ENCODE measurements around the gene PRKCZ.

Gene PRKCZ

DNA sequence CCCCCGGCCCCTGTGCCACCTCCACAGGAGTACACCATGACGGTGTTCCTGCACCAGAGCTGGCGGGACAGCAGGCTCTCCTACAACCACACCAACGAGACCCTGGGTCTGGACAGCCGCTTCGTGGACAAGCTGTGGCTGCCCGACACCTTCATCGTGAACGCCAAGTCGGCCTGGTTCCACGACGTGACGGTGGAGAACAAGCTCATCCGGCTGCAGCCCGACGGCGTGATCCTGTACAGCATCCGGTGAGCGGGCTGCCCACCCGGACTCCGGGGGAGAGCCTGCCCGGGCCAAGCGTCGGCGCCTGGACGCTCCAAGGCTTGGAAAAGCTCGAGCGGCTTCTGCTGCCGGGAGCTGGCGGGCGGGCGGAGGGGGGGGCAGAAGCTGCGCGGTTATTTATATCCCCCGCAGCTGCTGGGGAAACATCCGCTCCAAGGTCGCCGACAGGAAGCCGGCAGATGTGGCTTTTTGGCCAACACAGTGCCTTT is 24.7 kb upstream of the PRKCZ start:
- DNase-seq (ENCODE audit: low read depth), result no peak

DNA sequence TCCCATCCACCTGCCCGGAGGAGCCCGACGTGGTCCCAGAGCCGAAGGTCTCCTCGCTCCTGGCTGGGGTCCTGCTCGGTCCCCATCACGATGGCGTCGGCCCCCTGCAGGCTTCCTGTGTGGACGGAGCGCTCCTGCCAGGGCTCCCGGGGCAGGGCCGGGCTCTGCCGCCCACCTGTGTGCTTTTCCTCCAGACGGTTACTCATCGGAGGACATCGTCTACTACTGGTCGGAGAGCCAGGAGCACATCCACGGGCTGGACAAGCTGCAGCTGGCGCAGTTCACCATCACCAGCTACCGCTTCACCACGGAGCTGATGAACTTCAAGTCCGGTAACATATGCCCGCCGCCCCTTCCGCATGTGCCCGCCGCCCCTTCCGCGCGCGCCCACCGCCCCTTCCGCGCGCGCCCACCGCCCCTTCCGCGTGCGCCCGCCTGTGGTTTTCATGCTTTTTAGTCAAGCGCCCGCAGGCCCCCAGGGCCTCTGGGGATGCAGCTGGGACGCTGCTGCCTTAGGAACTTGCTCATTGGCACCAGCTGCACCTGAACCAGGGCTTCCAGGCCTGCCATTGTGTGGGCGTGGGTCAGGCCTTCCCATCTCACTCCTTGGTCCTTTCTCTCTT is 22.1 kb upstream of the PRKCZ start:
- DNase-seq (ENCODE audit: low read depth), result no peak

- DNase-seq (ENCODE audit: low read depth), result no peak
These were observed 21.2 kb upstream of the PRKCZ start for GRCh38 chr1:2028870-2029560.

GRCh38 chr1:2029561-2029960 is 20.6 kb upstream of the PRKCZ start:
- no peak for DNase-seq (ENCODE audit: low read depth)

- no peak for DNase-seq (ENCODE audit: low read depth)
These were observed 19.9 kb upstream of the PRKCZ start for GRCh38 chr1:2030076-2030871.

DNA sequence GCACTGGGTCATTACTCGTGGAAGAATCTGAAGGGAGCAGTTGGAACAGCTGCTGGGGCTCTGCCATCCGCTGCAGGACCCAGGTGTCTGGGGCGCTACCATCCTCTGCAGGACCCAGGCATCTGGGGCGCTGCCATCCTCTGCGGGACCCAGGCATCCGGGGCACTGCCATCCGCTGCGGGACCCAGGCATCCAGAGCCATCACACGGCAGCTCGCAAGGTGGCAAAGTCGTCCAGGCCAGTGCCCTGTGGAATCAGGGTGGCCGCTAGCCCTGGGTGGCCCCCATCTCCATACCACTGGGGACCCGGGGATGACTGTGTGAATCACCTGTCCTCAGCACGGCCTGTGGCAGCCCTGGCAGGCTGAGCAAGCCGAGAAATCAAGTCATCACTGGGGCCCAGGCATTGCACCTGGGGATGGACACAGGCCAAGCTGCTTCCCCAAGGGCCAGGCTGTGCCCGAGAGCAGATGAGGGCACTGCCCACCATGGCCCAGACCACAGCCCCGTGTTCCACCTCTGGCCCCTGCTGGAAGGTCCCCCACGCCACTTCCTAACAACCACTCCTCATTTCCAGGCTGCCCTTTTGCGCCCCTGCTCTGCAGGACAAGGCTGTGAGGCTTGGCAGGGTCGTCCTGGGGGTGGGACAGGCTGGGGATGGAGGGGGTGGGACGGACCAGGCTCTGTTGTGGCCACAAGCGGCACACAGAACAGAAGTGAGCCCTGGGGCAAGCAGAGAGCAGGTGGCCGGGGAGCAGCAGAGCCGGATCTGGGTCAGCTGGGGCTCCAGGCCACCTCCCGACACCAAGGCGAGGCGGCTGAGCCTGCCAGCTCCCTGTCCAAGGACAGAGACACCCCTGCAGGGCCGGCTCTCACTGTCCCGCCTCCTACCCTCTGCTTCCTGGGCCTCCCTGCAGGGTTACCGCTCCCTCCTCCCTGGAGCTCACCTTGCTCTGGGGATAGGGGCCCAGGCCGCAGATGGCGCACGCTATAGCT is 18.4 kb upstream of the PRKCZ start:
- DNase-seq (ENCODE audit: low read depth), result no peak

DNA sequence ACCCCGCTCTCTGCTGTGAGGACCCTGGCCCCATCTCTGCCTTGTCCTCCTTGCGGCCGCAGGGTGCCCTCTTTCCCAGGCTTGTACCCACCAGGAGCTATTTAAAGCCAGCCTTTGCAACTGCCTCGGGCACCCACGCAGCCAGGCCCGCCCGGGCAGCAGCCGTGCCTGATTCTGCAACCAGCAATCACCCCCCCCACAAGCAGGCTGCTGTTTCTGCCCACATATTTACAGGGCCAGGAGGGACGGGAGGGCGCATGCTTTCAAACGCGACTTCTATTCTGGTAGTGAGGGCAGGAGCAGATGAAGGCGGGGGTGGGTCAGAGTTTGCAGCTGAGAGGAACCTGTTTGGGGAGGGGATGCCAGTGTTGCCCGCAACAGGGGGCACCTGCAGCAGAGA is 17.5 kb upstream of the PRKCZ start:
- DNase-seq (ENCODE audit: low read depth), result no peak

DNA sequence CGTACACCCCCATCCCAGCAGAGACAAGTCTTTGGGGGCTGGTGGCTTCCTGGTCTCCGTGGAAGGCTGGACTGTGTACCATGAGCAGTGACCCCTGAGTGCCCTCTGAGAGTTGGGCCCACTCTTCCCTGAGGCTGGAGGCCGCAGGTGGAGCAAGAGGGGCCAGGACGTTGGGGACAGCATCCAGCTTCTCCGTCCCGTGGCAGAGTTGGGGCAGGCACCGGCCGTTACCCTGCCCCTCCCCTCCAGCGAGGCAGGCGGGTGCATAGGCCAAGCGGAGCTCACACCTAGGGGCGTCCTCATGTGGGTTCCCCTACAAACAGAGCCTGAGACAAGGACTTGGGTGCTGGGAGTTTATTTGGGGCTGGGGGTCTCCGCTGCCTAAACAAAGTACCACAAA is 17.0 kb upstream of the PRKCZ start:
- DNase-seq (ENCODE audit: low read depth), result no peak

- DNase-seq (ENCODE audit: low read depth), result no peak
These were observed 13.9 kb upstream of the PRKCZ start for GRCh38 chr1:2036287-2036686.

DNA sequence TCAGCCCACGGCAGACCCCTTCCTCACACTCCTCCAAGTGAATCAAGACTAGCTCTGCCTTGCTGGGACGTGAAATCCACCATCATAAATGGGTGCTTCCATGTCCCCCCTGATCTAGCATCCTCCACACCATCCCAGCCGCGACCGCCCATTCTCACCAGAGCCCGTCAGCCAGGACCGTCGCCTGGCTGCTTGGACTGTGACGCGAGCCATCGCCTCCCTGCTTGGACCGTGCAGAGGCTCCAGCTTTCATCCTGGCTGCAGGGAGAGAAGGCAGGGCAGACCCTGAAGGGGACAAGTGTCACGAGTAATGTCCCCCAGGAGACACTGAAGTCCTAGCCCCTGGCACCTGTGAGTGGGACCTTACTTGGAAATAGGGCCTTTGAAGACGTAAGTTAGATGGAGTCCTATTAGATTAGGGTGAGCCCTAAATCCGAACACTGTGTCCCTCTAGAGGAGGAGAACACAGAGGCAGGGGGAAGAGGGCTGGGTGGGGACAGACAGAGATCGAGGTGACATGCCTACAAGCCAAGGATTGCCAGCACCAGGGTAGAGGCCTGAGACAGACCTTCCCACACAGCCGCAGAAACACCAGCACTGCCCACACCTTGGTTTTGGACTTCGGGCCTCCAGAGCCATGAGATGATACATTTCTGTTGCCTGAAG is 12.8 kb upstream of the PRKCZ start:
- DNase-seq (ENCODE audit: low read depth), result no peak

DNA sequence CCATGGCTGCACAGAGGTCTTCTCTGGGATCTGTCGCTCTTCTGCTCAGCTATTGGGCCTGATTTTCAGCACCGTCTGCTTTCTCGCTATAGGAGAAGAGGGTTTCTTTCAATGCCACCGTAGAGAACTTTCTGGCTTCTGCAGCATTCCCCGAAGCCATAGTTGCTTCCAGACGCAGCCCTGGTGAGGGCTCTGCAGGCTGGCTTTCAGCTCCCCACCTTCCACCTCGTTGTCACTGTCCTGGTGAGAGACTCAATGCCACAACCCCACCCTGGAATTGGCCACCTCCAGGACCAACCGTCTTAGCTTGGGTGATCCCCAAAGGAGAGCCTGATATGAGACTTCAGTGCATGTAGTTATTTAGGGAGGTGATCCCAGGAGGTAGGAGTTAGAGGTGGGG is 12.0 kb upstream of the PRKCZ start:
- no peak for DNase-seq (ENCODE audit: low read depth)

DNA sequence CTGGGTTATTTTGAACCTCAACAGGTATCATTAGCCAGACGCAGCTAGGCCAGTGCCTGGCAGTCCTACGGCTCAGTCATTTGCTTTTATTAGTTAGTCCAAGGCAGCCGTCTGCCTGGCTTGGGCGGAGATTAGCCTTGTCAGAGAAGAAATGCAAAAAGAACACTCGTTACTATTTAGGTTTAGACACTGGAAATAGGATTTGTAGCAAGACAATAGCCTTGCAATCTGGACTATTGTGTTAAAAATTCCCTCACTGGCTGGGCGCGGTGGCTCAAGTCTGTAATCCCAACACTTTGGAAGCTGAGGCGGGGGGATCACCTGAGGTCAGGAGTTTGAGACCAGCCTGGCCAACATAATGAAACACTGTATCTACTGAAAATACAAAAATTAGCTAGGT is 11.0 kb upstream of the PRKCZ start:
- no peak for DNase-seq (ENCODE audit: low read depth)

- DNase-seq (ENCODE audit: low read depth), result no peak
These were observed 8.9 kb upstream of the PRKCZ start for GRCh38 chr1:2041305-2041704.

GRCh38 chr1:2041887-2042286 is 8.3 kb upstream of the PRKCZ start:
- DNase-seq (ENCODE audit: low read depth), result no peak

DNA sequence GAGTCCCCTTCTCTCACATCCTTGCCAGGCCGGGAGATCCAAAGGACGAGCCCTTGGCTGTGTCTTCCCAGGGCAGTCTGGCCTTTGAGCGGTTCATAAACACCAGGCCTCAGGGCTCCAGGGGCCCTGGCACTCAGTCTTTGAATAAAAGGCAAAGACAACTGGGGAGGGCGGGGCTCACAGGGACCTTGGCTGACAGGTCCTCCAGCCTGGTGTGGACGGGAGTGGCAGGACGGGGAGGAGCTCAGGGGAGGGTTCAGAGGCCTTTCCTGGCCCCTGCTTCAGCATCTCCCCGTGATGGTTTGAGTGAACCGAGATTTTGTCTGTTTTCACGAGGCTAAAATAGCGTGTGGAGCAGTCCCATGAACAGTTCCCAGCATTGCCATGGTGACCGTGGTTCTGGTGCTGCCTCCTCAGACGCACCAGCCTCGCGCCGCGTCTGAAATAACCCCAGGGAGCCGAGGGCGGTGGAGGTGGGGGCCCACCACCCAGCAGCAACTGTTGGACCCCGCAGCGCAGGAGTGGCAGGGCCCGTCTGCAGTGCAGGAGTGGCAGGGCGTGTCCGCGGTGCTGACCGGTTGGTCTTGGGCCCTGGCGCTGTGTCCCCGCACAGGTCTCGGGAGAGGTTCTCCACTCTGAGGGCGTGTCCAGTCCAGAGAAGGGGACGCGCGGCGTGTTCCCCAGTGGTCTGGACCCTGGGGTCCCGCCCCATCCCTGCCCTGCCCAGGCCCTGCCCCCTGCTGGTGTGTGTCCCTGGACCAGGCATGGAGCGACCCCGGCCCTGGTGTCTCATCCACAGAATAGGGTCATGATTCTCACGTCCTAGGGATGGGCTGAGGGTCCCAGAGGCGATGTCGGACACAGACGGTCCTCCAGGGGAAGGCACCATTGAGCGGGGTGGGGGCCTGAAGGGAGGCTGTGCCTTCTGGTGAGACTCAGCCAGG is 7.1 kb upstream of the PRKCZ start:
- no peak for DNase-seq (ENCODE audit: low read depth)

DNA sequence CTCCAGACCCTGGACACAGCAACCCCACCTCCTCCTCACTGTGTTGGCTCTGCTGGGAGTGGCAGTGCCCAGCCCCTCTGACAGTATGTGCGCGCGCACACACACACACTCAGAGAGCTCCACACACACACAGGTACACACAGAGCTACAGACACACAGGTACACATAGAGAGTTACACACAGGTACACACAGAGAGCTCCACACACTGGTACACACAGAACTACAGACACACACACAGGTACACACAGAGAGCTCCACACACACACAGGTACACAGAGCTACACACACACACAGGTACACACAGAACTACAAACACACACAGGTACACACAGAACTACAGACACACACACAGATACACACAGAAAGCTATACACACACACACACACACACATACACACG is 6.3 kb upstream of the PRKCZ start:
- no peak for DNase-seq (ENCODE audit: low read depth)

DNA sequence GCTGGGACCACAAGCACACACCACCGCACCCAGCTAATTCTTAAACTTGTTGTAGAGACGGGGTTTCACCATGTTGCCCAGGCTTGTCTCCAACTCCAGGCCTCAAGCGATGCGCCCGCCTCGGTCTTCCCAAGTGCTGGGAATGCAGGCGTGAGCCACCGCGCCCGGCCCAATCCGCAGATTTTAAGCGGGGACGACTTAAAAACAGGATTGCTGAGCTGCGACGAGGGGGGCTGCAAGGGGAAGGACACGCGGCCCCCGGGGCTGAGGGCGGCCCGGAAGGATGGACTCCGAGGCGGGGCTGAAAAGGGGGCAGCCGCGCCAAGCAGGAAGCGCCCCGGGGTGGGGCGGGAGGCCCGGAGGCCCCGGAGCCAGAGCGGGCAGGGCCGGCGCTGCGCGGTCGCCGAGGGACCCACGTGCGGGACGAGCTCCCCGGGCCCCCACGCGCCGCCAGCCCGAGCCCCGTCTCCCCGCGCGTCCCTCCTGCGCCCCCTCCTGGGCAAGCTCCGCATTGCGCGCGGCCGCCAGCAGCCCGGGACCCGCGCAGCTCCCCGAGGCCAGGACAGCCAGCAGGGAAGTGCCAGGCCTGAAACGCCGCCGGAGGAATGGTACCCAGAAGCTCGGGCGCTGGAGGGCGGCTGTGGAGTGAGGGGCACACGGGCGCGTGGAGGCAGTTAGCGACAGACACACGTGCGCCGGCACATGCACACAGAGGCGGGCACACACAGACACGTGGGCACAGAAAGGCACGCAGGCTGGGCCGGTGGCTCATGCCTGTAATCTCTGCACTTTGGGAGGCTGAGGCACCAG is 5.5 kb upstream of the PRKCZ start:
- DNase-seq (ENCODE audit: low read depth), result no peak

GRCh38 chr1:2045468-2046173 is 4.6 kb upstream of the PRKCZ start:
- DNase-seq (ENCODE audit: low read depth), result no peak
